Glomerular visceral epithelial cell (primary cell): ENCODE results near the gene APBA1.
"Not testable (repeated sequence)": the region's sequence is repeated elsewhere in the genome, so short reads cannot be mapped to it uniquely, and the experiment has no call there.

ENCODE experiments used
- DNase-seq: peaks from one replicate; pipeline ENCODE4 v3.0.0-alpha.2; 2016; ENCODE audit errors: extremely low spot score

Gene APBA1

GRCh38 chr9:69605406-69605805, 66.8 kb downstream of the APBA1 start:
- no peak for DNase-seq

GRCh38 chr9:69604568-69605219, 67.5 kb downstream of the APBA1 start:
- DNase-seq: no peak

DNA sequence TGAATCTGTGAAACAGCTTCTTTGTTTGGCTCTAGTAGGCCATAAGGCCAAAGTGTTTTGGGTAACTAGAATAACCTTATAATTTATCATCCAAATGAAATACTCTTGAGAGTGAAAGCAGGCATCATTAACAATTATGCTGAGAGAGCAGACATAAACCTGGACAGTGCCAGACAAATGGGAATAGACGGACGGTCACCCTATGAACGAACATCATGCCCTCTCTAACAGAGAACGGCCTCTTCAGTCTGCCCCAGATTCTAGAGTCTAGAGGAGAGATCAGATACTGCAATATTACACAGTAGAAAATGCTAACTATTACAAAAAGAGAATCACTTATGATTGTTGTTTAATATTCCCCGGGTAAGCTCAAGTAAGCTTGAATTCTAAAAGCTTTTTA, 68.5 kb downstream of the APBA1 start:
- DNase-seq: no peak

DNA sequence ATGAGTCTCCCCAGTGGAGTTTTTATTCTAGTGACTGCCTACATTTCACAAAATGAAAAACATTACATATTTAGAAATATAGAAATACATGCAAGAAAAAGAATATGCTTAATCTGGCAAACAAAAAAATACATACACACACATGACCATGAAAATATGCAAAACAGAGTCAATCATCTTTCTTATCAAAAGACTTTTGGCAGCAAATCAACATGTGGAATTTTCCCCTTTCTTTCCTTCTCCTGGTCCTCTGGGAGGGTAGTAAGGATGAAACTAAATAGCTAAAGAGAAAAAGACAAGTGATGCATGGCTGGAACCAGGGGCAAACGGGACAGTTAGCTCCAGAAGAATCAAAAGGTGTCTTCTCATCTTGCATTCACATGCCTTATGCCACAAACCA, 69.4 kb downstream of the APBA1 start:
- no peak for DNase-seq

DNA sequence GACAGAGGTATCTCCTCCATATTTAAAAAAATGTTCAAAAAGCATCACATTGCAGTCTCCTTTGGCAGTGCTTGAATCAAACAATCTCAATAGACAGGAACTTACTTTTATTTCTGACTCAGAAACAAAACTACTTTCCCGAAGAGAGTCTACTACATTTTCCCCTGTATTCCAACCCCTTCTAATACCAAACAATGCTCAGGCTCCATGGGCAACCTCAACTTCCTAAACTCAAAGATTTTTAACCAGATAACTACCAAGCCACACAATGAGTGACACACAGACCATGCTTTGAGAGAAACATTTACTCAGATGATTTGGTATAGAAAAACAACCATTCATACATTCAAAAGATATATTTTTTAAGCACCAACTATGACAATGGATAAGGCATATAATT, 70.5 kb downstream of the APBA1 start:
- no peak for DNase-seq

GRCh38 chr9:69600314-69601047, 71.7 kb downstream of the APBA1 start:
- no peak for DNase-seq

DNA sequence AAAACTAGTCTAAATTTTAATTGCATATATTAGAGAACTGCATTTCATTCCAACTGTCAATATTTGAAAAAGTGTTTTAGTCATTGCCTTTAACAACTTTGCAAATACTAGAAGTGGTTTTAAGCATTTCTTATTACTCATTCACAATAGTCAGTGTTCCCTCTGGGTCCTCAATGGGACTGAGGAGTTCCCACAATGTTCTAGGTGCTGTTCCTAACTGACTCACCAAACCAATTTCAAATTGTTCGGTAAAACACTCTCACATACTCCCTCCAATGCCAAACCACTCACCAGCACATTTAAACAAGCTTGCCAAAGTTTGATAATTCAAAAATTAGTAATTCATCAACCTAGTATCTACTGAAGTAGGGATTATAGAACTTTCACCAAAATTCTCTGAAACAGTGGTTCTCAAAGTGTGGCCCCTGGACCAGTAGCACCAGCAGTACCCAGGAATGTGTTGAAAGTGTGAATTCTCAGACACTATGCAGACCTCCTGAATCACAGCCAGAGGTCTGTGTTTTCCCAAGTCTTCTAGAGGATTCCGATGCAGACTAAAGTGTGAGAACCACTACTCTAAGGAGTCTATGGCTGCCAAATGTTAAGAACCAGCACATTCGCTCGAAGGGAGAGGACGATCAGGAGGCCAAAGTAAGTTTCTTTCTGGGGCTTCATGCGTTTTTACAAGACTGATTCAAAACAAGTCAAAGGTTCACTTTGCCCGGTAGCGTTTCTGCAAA, 72.8 kb downstream of the APBA1 start:
- no peak for DNase-seq

GRCh38 chr9:69596906-69597305, 75.3 kb downstream of the APBA1 start:
- DNase-seq: not testable (repeated sequence)

- DNase-seq: no peak
Measured at GRCh38 chr9:69594180-69594579, 78.0 kb downstream of the APBA1 start.

DNA sequence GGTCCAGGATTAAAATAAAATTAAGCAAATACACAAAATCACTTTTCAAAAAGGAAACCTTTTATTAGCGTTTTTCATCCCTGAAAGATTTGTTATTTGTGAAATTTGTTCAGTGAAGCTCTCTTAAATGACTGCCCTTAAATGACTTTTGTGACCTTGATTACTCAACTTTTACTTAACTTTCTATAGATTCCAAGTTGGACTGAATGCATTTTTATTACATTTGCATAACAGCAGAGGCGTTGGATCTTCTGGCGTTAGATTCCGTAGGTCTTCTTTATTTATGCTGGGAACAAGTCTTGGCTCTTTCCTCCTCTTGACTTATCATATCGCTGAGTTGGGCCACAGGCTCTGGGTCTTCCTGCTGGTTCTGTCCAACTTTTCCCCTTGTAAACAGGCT, 78.4 kb downstream of the APBA1 start:
- no peak for DNase-seq

GRCh38 chr9:69593301-69593700, 78.9 kb downstream of the APBA1 start:
- DNase-seq: no peak

DNA sequence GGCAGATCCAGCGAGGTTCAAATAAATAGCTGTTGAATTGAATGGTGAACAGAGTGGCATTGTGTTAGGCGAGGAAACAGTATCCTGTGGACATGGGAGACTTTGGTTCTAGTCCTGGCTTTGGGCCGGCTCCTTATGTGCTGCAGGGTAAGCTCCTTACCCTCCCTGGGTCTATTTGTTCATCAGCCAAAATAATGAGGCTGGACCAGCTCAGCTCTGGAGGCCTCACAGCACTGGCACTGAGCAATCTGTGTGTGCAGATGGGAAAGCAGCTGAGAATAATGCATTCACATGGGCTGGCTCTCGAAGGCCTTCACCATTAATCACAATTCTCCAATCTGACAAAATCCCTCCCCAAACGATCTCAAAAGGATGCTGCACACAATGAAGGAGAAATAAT, 81.9 kb downstream of the APBA1 start:
- DNase-seq: no peak

DNA sequence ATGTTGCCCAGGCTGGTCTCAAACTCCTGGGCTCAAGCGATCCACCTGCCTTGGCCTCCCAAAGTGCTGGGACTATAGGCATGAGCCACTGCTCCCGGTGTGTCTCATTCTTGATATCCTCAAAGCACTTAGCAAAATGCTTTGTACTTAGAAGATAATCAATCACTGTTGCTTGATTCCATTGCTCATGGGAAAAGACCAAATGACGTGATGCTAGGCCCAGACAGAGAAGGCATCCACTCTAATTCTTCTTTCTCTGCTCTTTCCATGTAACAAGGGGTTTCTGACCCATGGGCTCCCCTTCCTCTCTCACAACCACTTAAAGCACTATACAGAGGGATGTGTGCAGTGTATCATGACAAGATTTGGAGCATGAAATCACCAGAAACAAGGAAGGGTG, 83.0 kb downstream of the APBA1 start:
- no peak for DNase-seq

GRCh38 chr9:69585571-69585970, 86.6 kb downstream of the APBA1 start:
- DNase-seq: no peak

DNA sequence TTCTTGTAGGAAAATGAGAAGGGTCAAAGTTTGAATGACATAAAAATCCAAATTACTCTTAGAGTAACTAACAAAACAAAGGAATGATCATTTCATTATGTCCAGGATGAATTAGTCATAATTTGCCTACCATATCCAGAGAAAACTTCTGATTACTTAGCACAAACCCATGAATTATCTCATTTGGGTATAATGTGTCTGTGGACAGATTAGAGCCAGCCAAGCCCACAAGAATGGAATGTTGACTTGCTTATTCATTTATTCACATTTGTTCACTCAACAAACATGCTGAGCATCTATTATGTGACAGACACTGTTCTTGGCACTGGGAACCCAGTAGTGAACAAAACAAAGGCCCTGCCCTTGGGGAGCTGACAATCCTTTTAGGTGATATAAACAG, 87.4 kb downstream of the APBA1 start:
- DNase-seq: no peak

DNA sequence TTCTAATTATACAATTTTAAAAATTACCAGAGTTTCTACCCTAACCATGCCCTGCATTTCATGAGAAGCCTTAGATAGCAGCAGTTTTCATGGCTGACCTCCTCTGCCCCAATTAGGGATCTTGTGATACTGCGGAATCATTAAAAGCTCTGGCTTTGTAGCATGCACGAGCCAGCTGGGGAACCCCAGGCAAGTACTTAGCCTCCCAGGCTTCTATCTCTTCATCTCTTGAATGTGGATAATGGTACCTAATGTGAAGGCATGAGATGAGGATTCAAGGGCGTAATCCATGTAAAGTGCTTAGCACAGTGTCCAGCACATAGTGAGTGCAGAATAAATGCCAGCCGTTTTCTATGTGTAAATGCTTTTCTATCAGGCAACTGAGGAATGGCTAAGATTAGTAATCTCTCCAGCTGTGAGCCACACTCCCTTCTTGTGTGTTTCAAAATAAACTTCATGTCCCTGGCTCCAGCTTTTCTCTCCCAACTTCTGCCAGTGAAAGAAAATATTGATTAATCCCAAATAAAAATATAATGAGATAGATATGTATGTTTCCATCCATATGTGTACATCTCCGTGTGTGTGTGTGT, 88.4 kb downstream of the APBA1 start:
- DNase-seq: no peak

DNA sequence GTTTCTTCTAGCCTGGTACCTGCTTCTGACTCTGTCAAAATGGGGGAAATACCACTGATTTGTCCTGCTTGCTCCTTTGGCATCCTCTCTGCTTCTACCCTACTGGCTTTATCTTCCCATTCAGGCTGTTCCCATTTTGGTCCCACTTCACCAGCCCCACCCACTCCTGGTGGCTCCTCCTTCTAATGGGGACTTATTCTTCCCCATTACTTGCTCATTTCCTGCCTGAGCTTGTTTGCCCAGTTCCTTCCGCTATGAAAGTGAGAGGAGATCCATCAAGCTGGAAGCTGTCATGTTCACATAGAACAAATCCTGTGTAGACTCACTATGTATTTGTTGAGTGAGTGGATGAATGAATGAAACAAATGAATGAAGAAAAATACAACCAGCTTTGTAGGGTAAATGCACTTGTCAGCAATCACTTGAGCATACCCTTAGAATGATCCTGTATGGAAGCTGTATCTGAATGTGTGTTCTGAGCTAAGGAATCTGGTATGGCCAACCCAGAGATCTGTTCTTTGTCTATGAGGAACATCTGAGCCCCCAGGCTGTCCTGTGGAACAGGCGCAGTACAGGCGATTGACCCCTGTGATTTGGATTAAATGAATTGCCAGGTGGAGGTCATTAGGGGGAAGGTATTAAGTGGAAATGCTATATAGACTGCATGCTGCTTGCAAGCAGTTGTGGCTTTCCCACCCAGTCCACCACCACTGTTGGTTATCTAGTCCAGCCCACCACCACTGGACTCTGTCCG, 89.5 kb downstream of the APBA1 start:
- DNase-seq: no peak

GRCh38 chr9:69582018-69582417, 90.2 kb downstream of the APBA1 start:
- DNase-seq: no peak

DNA sequence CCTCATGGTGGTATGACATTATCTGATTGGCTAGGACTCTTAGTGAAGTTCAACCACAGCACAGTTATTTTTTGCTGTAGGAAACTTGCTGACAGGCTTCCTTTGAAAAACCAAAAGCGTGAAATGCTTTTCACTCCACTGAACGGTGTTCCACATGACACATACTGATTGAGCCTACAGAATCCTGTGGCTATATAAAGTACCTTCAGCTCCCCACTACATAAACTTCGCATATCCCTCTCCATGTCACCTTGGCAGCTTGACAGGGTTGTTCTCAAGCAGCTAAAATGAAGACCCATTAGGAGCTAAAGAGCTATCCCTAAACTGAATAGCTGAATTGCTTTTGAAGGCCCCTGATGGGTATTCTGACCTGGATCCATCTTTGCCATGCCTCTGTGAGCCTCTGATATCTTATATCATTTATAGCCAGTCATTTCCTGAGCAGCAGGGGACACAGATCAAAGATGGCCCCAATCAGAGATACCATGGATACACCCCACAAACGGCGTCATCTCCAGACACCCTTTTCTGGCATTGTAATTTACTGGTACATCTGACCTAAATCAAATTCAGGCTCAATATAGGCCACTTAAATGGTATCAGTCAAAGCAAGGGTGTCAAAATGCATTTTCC, 91.5 kb downstream of the APBA1 start:
- peak; percentile 68 for DNase-seq

- no peak for DNase-seq
Measured at GRCh38 chr9:69579760-69580581, 92.2 kb downstream of the APBA1 start.
